Endodermal cell (in vitro differentiated cells): ENCODE data around the gene CCDC69. TPM values are rescaled to one million over a fixed set of nuclear protein-coding genes. Genes with fewer than 3 reads are reported as not detected.

Source experiments
- DNase-seq: peaks from one replicate; pipeline ENCODE4 v3.0.0-alpha.2; 2017
- H3K27ac ChIP-seq: 2 replicates; pipeline ENCODE4 v1.5.1; 2013; ENCODE audit warnings: mild to moderate bottlenecking, low read depth, low read length, moderate library complexity
- H3K27me3 ChIP-seq: 2 replicates; pipeline ENCODE4 v1.6.1; 2013; ENCODE audit warnings: mild to moderate bottlenecking, low read length, moderate library complexity; ENCODE audit not compliant: insufficient read depth, control insufficient read depth, poor library complexity, severe bottlenecking
- H3K36me3 ChIP-seq: 2 replicates; pipeline ENCODE4 v1.7.0; 2013; ENCODE audit warnings: mild to moderate bottlenecking, low read length, moderate library complexity; ENCODE audit not compliant: control insufficient read depth, insufficient read depth
- H3K4me1 ChIP-seq: one replicate; pipeline ENCODE4 v1.7.0; 2013; ENCODE audit warnings: low read length; ENCODE audit not compliant: control insufficient read depth, insufficient read depth
- H3K4me3 ChIP-seq: 2 replicates; pipeline ENCODE4 v1.5.1; 2013; ENCODE audit warnings: mild to moderate bottlenecking, low read length, moderate library complexity
- H3K9ac ChIP-seq: 2 replicates; pipeline ENCODE4 v1.6.1; 2013; ENCODE audit warnings: mild to moderate bottlenecking, low read length, moderate library complexity; ENCODE audit not compliant: poor library complexity, severe bottlenecking; ENCODE audit errors: extremely low read depth
- H3K9me3 ChIP-seq: 2 replicates; pipeline ENCODE4 v1.6.1; 2013; ENCODE audit warnings: mild to moderate bottlenecking, low read length, moderate library complexity; ENCODE audit not compliant: control insufficient read depth
- H3K27ac Mint-ChIP-seq: 2 replicates; pipeline ENCODE4 v1.8.0; 2020; ENCODE audit warnings: mixed read lengths
- H3K27me3 Mint-ChIP-seq: 2 replicates; pipeline ENCODE4 v1.8.0; 2021; ENCODE audit warnings: mild to moderate bottlenecking, mixed read lengths; ENCODE audit not compliant: insufficient read depth
- H3K36me3 Mint-ChIP-seq: 2 replicates; pipeline ENCODE4 v1.8.0; 2020; ENCODE audit warnings: low read depth, mixed read lengths
- H3K4me1 Mint-ChIP-seq: 2 replicates; pipeline ENCODE4 v1.8.0; 2020; ENCODE audit warnings: mixed read lengths
- H3K4me3 Mint-ChIP-seq: 2 replicates; pipeline ENCODE4 v1.8.0; 2020; ENCODE audit warnings: mild to moderate bottlenecking, moderate library complexity, mixed read lengths
- H3K9me3 Mint-ChIP-seq: 2 replicates; pipeline ENCODE4 v1.8.0; 2020; ENCODE audit warnings: mild to moderate bottlenecking, mixed read lengths
- CTCF ChIP-seq: fragments of 200-600 bp; sonication (generic); conservative IDR thresholded peaks from 2 replicates; pipeline ENCODE4 v1.5.0; 2021; ENCODE audit warnings: antibody characterized with exemption, mild to moderate bottlenecking
- WGBS, 2 experiments: methylation state at CpG; one replicate each; pipeline versions ENCODE4 v1.1.5 to v1.1.7; 2013; ENCODE audit warnings: missing lambda C conversion rate in 2 of 2, mixed read lengths in 1 of 2; ENCODE audit not compliant: insufficient coverage in 1 of 2, insufficient read length in 1 of 2; 5-methylcytosine and 5-hydroxymethylcytosine counted together
- total RNA-seq, 2 donors: library from RNA; stranded (reverse); fragmentation: NEBNext Ultra II Directional in 1 of 2; extraction: Animal tissue kit (Norgen Biotek cat#: 25700) in 1 of 2; gene quantifications; 2 replicates in 1 of 2; 3 replicates in 1 of 2; pipeline ENCODE4 v1.2.1, GENCODE V29; 2021

Gene CCDC69
- total RNA-seq, 2 donors from 2014 or later, result 4.4 to 6.4 TPM

GRCh38 chr5:151144275-151144674 is 79.6 kb downstream of the CCDC69 start:
- H3K36me3 Mint-ChIP-seq, result peaks cover 46% of the 10 kb centered on the region
- 87 to 96% methylated on average over 3 to 5 of the region's 6 CpGs for WGBS, 2 experiments
- no peak overlapping the region for H3K4me3 ChIP-seq
- no peaks in the 10 kb centered on the region for H3K27me3 Mint-ChIP-seq
- TF ChIP-seq CTCF, result no peak
- no peaks in the 10 kb centered on the region for H3K9me3 ChIP-seq
- peak overlapping the region; percentile 15 for H3K27ac Mint-ChIP-seq
- H3K9ac ChIP-seq, result no peak overlapping the region
- H3K9me3 Mint-ChIP-seq, result no peaks in the 10 kb centered on the region
- H3K4me1 ChIP-seq, result peaks cover 12% of the 10 kb centered on the region
- no peak for DNase-seq
- no peak overlapping the region for H3K27ac ChIP-seq
- H3K4me1 Mint-ChIP-seq, result peaks cover 20% of the 10 kb centered on the region
- no peaks in the 10 kb centered on the region for H3K27me3 ChIP-seq
- peaks cover 90% of the 10 kb centered on the region for H3K36me3 ChIP-seq
- H3K4me3 Mint-ChIP-seq, result no peak overlapping the region

- H3K4me1 ChIP-seq, result peaks cover 13% of the 10 kb centered on the region
- no peak overlapping the region for H3K27ac ChIP-seq
- H3K36me3 Mint-ChIP-seq, result peaks cover 51% of the 10 kb centered on the region
- no peak overlapping the region for H3K4me3 ChIP-seq
- 93 to 97% methylated on average over 7 of the region's 7 CpGs for WGBS, 2 experiments
- no peak overlapping the region for H3K27ac Mint-ChIP-seq
- no peak overlapping the region for H3K4me3 Mint-ChIP-seq
- H3K9me3 Mint-ChIP-seq, result no peaks in the 10 kb centered on the region
- no peak for TF ChIP-seq CTCF
- no peaks in the 10 kb centered on the region for H3K27me3 ChIP-seq
- no peaks in the 10 kb centered on the region for H3K27me3 Mint-ChIP-seq
- peaks cover 17% of the 10 kb centered on the region for H3K4me1 Mint-ChIP-seq
- no peaks in the 10 kb centered on the region for H3K9me3 ChIP-seq
- H3K9ac ChIP-seq, result no peak overlapping the region
- no peak for DNase-seq
- H3K36me3 ChIP-seq, result peaks cover 96% of the 10 kb centered on the region
These were observed 80.2 kb downstream of the CCDC69 start for GRCh38 chr5:151143645-151144044.

DNA sequence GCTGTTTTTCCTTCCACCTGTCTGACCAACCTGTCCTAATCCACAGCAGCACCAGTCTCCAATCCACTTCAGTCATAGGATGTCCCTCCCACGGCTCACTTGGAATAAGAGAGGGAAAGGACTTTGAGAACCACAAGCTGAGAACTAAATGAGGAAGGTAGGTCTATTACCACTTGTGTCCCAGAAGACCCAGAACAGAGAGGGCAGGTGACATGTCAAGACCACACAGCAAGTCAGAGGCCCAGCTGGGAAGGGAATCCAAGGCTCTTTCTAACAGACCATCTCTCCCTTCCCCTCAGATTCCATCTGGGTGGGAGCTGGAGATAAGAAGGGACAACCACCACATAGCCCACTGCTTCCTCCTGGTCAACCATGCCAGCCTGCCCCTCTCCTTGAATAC is 81.0 kb downstream of the CCDC69 start:
- Histone ChIP-seq H3K9ac (no peak overlapping the region), H3K27ac (no peak overlapping the region), H3K36me3 (peaks cover 96% of the 10 kb centered on the region), H3K4me1 (peaks cover 6% of the 10 kb centered on the region), H3K9me3 (no peaks in the 10 kb centered on the region), H3K27me3 (no peaks in the 10 kb centered on the region), H3K4me3 (no peak overlapping the region)
- no peak for DNase-seq
- Mint-ChIP-seq H3K27ac (no peak overlapping the region), H3K27me3 (no peaks in the 10 kb centered on the region), H3K4me1 (peaks cover 9% of the 10 kb centered on the region), H3K36me3 (peaks cover 56% of the 10 kb centered on the region), H3K4me3 (no peak overlapping the region), H3K9me3 (no peaks in the 10 kb centered on the region)
- 88% methylated on average over 1 of the region's 1 CpG; no CpG with 5 or more reads in 1 of the 2 experiments for WGBS, 2 experiments
- no peak for TF ChIP-seq CTCF
